Mucosa of descending colon (tissue), 3 donors: Measurements from ENCODE around the gene FBXW4. TPM values are rescaled to one million over a fixed set of nuclear protein-coding genes. Genes with fewer than 3 reads are reported as not detected.

ENCODE experiments used
- ATAC-seq: fragments of 200-7000 bp; cut with Tn5 transposase; one replicate; pipeline ENCODE4 v1.9.1; 2020; ENCODE audit warnings: mild to moderate bottlenecking, moderate library complexity
- DNase-seq, 3 donors: peaks; one replicate each; pipeline ENCODE4 v3.0.0-alpha.2; 2020
- H3K36me3 ChIP-seq: fragments of 200-600 bp; one replicate; pipeline ENCODE4 v1.8.0; 2021; ENCODE audit warnings: low read depth, mild to moderate bottlenecking
- H3K4me1 ChIP-seq: fragments of 200-600 bp; one replicate; pipeline ENCODE4 v1.8.0; 2021; ENCODE audit warnings: low read depth, mild to moderate bottlenecking
- H3K4me3 ChIP-seq: fragments of 200-600 bp; one replicate; pipeline ENCODE4 v1.8.0; 2021; ENCODE audit warnings: mild to moderate bottlenecking
- H3K9me3 ChIP-seq: fragments of 200-600 bp; one replicate; pipeline ENCODE4 v1.8.0; 2021; ENCODE audit warnings: mild to moderate bottlenecking
- CTCF ChIP-seq: fragments of 200-600 bp; IDR thresholded peaks from one replicate; pipeline ENCODE4 v1.8.0; 2022; ENCODE audit warnings: antibody characterized with exemption, mild to moderate bottlenecking
- intact Hi-C, 2 donors: fragments of 100-400 bp; cut with DNase I in 1 of 2; cut with micrococcal nuclease in 1 of 2; formaldehyde crosslinking; loops; one replicate each; pipeline versions ENCODE4 v1.11.0 to v1.11.1; 2022; cut with DNase I, micrococcal nuclease
- total RNA-seq, 3 donors: library from RNA; stranded (reverse); fragmentation: NEBNext Ultra II Directional in 2 of 3; extraction: Animal tissue kit (Norgen Biotek cat#: 25700) in 2 of 3; gene quantifications; one replicate each; pipeline versions ENCODE4 v1.2.1 to v1.2.4, GENCODE V29; 2021 to 2023
- donor health status: DM: no; HTN: no; CAD: no; lungs with moderate emphysema.
- donor health status: DM: no; HTN: no; CAD: no.
- donor health status: DM: no; HTN: yes; CAD: no.

The FBXW4 gene
- total RNA-seq, 3 donors from 2014 or later = 57.3 to 126 (median 73.3) TPM

GRCh38 chr10:101570428-101571270 is 124.3 kb downstream of the FBXW4 start:
- Histone ChIP-seq H3K36me3 (no peaks in the 10 kb centered on the region), H3K9me3 (peaks cover 6% of the 10 kb centered on the region), H3K4me3 (no peak overlapping the region), H3K4me1 (peaks cover 7% of the 10 kb centered on the region)
- no peak for TF ChIP-seq CTCF
- intact Hi-C loops = loop anchor here in 1 of 2 donors (5.0 kb wide), 1 partner anchor 358 kb away; no protein-coding TSS in a partner anchor
- DNase-seq = peak in 1 of 3 donors; percentile 41
- peak; percentile 37 for ATAC-seq

GRCh38 chr10:101569622-101570427 is 125.1 kb downstream of the FBXW4 start:
- intact Hi-C loops = loop anchor here (5.0 to 10.0 kb wide), 2 partner anchors 295 to 358 kb away; no protein-coding TSS in a partner anchor
- Histone ChIP-seq H3K36me3 (no peaks in the 10 kb centered on the region), H3K4me1 (peaks cover 7% of the 10 kb centered on the region), H3K9me3 (peaks cover 6% of the 10 kb centered on the region), H3K4me3 (peak overlapping the region; percentile 7)
- peak; percentile 85 to 89 (median 87) for DNase-seq
- TF ChIP-seq CTCF = peak; percentile 92
- ATAC-seq = peak; percentile 95

- H3K4me1 ChIP-seq = peaks cover 7% of the 10 kb centered on the region
- DNase-seq = no peak
- no peak for ATAC-seq
- intact Hi-C loops = loop anchor here in 1 of 2 donors (10.0 kb wide), 1 partner anchor 294 kb away; no protein-coding TSS in a partner anchor
- no peaks in the 10 kb centered on the region for H3K36me3 ChIP-seq
- no peak for TF ChIP-seq CTCF
- no peak overlapping the region for H3K4me3 ChIP-seq
- peaks cover 6% of the 10 kb centered on the region for H3K9me3 ChIP-seq
Measured at GRCh38 chr10:101569323-101569621, 125.7 kb downstream of the FBXW4 start.

- DNase-seq (no peak), ATAC-seq (no peak)
- Histone ChIP-seq H3K9me3 (peaks cover 6% of the 10 kb centered on the region), H3K36me3 (no peaks in the 10 kb centered on the region), H3K4me1 (peaks cover 7% of the 10 kb centered on the region), H3K4me3 (no peak overlapping the region)
- intact Hi-C loops = loop anchor here in 1 of 2 donors (10.0 kb wide), 1 partner anchor 293 kb away; no protein-coding TSS in a partner anchor
- TF ChIP-seq CTCF = no peak
Measured at GRCh38 chr10:101568054-101568745, 126.8 kb downstream of the FBXW4 start.
